GM18499 (cell line): ENCODE data around the gene NCKAP5.

Source experiments
- ATAC-seq: cut with Tn5 transposase; IDR thresholded peaks from one replicate; pipeline ENCODE4 v1.9.1; 2021; ENCODE audit warnings: moderate number of reproducible peaks; ENCODE audit not compliant: insufficient read depth, unreplicated experiment

Gene NCKAP5

GRCh38 chr2:133193544-133194361 is 374.5 kb downstream of the NCKAP5 start:
- ATAC-seq: no peak

- no peak for ATAC-seq
These were observed 376.2 kb downstream of the NCKAP5 start for GRCh38 chr2:133192028-133192427.

- ATAC-seq: no peak
These were observed 391.1 kb downstream of the NCKAP5 start for GRCh38 chr2:133177196-133177595.

GRCh38 chr2:133175926-133176325 is 392.3 kb downstream of the NCKAP5 start:
- ATAC-seq: no peak

DNA sequence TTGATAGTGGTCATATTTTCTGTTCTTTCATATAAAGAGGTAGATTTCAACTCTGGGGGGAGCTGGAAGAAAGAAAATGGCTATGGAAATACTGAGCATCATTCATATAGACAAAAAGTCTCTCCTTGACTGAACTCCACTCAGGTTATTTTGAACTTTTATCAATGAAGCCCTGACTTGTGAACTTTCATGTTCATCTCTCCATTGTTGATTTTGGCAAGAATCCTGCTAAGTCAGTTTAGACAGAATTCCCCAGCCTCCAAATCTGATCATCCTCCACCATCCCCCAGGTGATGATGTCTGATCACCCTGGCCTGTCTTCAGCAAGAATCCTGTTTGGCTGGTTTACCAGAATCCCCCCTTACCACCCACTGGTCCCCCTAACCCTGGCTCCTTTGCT is 395.0 kb downstream of the NCKAP5 start:
- ATAC-seq: no peak

- ATAC-seq: no peak
These were observed 396.8 kb downstream of the NCKAP5 start for GRCh38 chr2:133171393-133172004.

- no peak for ATAC-seq
These were observed 398.9 kb downstream of the NCKAP5 start for GRCh38 chr2:133169274-133169912.

DNA sequence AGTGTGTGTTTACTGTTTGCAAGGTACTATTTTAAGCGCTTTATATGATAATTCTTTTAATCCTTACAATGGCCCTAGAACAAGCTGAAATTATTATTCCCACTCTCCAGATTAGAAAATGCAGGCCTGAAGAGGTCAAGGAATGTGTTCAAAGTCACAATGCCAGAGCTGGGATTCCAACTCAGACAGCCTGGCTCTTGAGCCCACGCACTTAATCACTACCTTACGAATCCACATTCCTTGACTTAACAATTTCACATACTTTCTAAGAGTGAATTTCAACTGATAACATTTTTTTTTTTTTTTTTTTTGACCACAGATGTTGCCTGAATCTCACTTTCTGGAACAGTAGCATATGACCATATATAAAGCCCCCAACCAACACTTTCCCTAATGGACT is 400.3 kb downstream of the NCKAP5 start:
- ATAC-seq: no peak

DNA sequence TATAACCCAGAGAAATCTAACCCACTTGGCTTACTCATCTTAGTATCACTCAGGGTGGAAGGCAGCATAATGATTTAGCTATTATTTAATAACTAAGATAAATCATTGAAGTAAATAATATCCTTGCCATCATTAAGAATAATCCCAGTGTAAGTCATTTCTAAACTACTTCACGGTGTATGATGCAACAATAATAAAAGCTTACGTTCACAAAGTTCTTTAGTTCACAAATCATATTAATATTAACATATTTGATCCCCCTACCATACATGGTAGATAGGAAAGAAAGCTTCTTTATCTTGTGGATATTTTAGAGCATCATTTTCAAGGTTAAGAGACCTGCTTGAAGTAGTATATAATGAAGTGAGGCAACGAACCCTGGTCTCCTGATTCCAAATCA is 401.0 kb downstream of the NCKAP5 start:
- ATAC-seq: no peak

DNA sequence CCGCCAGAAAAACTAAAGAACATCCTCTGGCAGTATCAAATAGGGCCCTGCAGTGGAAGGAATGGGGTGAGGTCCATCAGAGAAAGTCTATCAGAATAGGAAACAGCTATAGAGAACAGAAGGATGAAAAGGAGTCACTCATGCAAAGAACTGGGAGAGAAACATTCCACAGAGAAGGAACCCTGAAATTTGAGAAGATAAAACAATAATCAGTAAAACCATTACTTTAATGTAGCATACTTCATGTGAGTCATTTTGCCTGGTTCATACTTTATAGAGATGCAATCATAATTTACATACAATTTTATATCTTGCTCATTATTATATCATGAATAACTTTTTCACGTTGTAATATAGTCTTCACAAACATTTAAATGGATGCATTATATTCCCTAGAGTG is 402.2 kb downstream of the NCKAP5 start:
- ATAC-seq: no peak

- ATAC-seq: no peak
These were observed 405.2 kb downstream of the NCKAP5 start for GRCh38 chr2:133163111-133163510.

DNA sequence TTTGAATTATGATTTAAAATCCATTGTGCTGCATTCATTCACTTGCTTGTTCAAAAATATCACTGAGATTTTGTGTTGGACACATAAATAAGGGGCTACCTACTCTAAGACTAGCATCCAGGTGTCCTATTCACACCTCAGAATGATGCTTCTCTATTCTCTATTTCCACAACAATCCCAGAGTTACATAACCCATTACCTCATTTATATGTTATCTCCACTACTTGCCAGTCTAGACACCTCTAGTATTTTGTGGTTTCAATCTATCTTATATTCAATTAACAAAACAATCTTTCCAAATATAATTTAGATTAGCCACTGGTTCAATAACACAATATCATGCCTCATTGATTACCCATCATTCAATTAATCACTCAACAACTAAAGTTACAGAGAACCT is 409.8 kb downstream of the NCKAP5 start:
- no peak for ATAC-seq

GRCh38 chr2:133158024-133158423 is 410.2 kb downstream of the NCKAP5 start:
- no peak for ATAC-seq

DNA sequence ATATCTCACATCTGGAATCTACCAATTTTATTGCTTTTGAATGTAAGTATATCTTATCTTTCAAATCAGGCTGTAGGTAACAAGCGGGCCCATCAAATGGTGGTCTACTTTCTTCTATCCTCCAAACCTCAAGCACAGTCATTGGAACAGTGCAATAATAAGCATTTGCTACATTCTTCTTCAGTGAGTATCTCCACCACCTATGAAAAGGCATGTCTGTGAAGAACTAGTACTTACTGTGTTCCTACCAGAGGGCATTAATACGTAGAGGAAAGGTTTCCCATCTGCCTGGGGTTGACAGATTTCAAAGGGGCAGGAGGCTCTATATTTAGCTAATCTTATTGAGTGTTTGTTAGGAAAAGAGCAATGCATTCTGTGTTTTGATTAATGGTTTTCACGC is 411.1 kb downstream of the NCKAP5 start:
- ATAC-seq: no peak

DNA sequence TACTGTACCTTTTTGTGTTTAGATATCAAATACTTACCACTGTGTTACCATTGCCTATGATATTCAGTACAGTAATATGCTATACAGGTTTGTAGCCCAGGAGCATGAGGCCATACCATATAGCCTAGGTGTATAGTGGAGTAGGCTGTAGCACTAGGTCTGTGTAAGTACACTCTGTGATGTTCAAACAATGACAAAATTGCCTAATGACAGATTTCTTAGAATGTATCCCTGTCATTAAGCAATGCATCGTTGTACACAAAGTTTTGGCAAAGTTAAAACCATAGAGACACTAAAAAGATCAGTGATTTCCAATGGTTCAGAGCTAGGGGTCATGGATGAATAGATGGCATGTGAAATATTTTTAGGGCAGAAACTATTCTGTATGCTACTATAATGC is 415.5 kb downstream of the NCKAP5 start:
- no peak for ATAC-seq

DNA sequence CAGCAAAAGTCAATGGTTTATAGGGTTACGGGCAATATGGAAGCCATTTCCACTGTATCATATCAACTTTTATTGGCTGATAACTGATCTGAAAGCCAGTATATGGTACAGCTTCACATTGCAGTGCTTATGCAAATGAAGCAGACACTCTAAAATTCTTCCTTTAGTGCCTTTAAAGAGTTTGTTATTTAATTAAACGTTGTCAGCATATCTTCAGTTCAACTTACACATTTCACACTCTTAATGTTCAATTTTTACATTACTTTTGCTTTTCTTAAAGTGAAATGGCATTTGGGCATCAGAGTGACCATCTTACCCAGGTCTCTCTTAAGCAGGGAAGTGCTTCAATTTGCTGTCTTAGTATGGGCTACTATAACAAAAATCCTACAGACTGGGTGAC is 420.1 kb downstream of the NCKAP5 start:
- no peak for ATAC-seq

- no peak for ATAC-seq
These were observed 421.4 kb downstream of the NCKAP5 start for GRCh38 chr2:133146893-133147292.

- no peak for ATAC-seq
These were observed 424.6 kb downstream of the NCKAP5 start for GRCh38 chr2:133143645-133144044.

GRCh38 chr2:133142087-133142486 is 426.2 kb downstream of the NCKAP5 start:
- ATAC-seq: no peak

GRCh38 chr2:133140620-133141019 is 427.6 kb downstream of the NCKAP5 start:
- no peak for ATAC-seq

- no peak for ATAC-seq
These were observed 428.3 kb downstream of the NCKAP5 start for GRCh38 chr2:133139847-133140533.
